Aorta (tissue), 5 donors: Measurements from ENCODE around the gene ZIC1. TPM values are rescaled to one million over a fixed set of nuclear protein-coding genes. Genes with fewer than 3 reads are reported as not detected.

ENCODE experiments used
- ATAC-seq: fragments of 200-7000 bp; cut with Tn5 transposase; one replicate; pipeline ENCODE4 v1.9.1; 2022; ENCODE audit warnings: moderate library complexity; ENCODE audit not compliant: low FRiP score
- DNase-seq, 2 donors: peaks; one replicate each; pipeline ENCODE4 v3.0.0-alpha.2; 2020
- H3K27ac ChIP-seq, 2 donors: one replicate each; pipeline ENCODE4 v1.5.1; 2013; ENCODE audit warnings: low read length in 2 of 2, mild to moderate bottlenecking in 2 of 2, moderate library complexity in 2 of 2, control low read depth in 1 of 2, inconsistent platforms in 1 of 2, low read depth in 1 of 2
- H3K27me3 ChIP-seq, 2 donors: one replicate each; pipeline ENCODE4 v1.6.1; 2013; ENCODE audit warnings: control low read depth in 1 of 2, low read length in 1 of 2, mild to moderate bottlenecking in 1 of 2, moderate library complexity in 1 of 2; ENCODE audit not compliant: insufficient read depth in 2 of 2, control insufficient read depth in 1 of 2
- H3K36me3 ChIP-seq, 2 donors: one replicate each; pipeline ENCODE4 v1.6.1; 2013; ENCODE audit warnings: control low read depth in 1 of 2, low read length in 1 of 2, mild to moderate bottlenecking in 1 of 2; ENCODE audit not compliant: insufficient read depth in 2 of 2, control insufficient read depth in 1 of 2
- H3K4me1 ChIP-seq, 2 donors: one replicate each; pipeline ENCODE4 v1.6.1; 2013; ENCODE audit warnings: low read length in 2 of 2, control low read depth in 1 of 2, mild to moderate bottlenecking in 1 of 2, moderate library complexity in 1 of 2; ENCODE audit not compliant: insufficient read depth in 2 of 2, control insufficient read depth in 1 of 2
- H3K4me3 ChIP-seq, 2 donors: one replicate each; pipeline ENCODE4 v1.5.1; 2013; ENCODE audit warnings: low read length in 2 of 2, control low read depth in 1 of 2, mild to moderate bottlenecking in 1 of 2
- H3K9me3 ChIP-seq: one replicate; pipeline ENCODE4 v1.6.1; 2013; ENCODE audit warnings: mild to moderate bottlenecking, low read length; ENCODE audit not compliant: control insufficient read depth
- WGBS, 2 donors: extraction: QIAGEN DNeasy Blood & Tissue Kit; methylation state at CpG; one replicate each; pipeline ENCODE4 v1.1.7; 2013; 5-methylcytosine and 5-hydroxymethylcytosine counted together
- intact Hi-C, 2 donors: fragments of 100-400 bp; cut with DNase I; formaldehyde crosslinking; loops; one replicate each; pipeline versions ENCODE4 v1.14.2 to v1.15.0; 2022
- polyA plus RNA-seq, 2 donors: library from polyadenylated mRNA; stranded (reverse); fragments of 200-250 nt; gene quantifications; one replicate each; pipeline ENCODE4 v1.2.3, GENCODE V29; 2013
- total RNA-seq, 2 donors: library from RNA; stranded (reverse); fragmentation: NEBNext Ultra II Directional; extraction: Animal tissue kit (Norgen Biotek cat#: 25700); gene quantifications; one replicate each; pipeline ENCODE4 v1.2.1, GENCODE V29; 2021
- donor health status: healthy with polysubstance abuse.
- donor health status: Bipolar disorder and iron deficiency.
- donor health status: DM: no; HTN: no; CAD: no.
- donor health status: DM: no; HTN: no; CAD: no.
- donor health status: DM: yes; HTN: yes; CAD: no.

The ZIC1 gene
- total and polyA plus RNA-seq, 4 donors = 0.99 to 2.7 (median 2.0) TPM

DNA sequence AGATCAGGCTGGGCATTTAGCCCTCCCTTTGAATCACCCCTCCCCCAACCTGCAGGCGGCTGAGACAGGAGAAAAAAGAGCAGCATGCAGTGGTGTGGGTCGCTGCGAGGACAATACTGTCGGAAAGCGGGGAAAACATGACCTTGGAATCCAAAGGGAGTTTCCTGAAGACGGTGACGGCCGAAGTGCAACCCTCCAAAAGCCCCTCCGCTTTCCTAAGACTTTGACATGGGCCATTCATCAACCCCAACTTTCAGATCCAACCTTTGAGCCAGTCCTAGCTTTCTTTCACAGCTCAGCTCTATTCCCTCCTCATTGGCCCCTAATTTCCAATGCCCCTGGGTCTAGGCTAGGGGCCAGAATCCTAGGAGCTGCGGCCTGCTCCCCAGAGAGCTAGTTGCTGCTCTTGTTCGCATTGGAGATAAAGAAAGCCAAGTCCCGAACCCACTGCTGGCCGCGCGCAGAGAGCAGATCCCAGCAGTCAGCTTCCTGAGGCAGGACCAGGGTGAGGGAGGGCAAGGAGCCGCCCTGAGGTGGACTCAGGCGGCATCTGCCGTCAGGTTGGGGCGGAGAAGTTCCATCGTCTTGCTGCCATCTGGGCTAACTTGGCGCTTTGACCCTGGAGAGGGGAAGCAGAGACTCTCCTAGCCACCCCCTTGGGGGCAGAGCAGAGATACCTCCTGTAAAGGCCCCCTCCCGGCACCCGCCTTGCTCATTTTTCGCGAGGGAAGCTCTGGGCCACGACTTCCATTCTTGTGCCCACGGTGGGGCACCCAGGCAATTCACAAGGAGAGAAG lies 3.7 kb upstream of the ZIC1 start:
- Histone ChIP-seq H3K27me3 (peaks cover 0 to 5% of the 10 kb centered on the region in 2 donors), H3K4me3 (no peak overlapping the region), H3K27ac (no peak overlapping the region), H3K9me3 (no peaks in the 10 kb centered on the region), H3K4me1 (no peaks in the 10 kb centered on the region), H3K36me3 (no peaks in the 10 kb centered on the region)
- ATAC-seq (no peak), DNase-seq (no peak)
- 14 to 29% methylated on average over 27 of the region's 27 CpGs for WGBS, 2 donors
- intact Hi-C loops = no loop called here

DNA sequence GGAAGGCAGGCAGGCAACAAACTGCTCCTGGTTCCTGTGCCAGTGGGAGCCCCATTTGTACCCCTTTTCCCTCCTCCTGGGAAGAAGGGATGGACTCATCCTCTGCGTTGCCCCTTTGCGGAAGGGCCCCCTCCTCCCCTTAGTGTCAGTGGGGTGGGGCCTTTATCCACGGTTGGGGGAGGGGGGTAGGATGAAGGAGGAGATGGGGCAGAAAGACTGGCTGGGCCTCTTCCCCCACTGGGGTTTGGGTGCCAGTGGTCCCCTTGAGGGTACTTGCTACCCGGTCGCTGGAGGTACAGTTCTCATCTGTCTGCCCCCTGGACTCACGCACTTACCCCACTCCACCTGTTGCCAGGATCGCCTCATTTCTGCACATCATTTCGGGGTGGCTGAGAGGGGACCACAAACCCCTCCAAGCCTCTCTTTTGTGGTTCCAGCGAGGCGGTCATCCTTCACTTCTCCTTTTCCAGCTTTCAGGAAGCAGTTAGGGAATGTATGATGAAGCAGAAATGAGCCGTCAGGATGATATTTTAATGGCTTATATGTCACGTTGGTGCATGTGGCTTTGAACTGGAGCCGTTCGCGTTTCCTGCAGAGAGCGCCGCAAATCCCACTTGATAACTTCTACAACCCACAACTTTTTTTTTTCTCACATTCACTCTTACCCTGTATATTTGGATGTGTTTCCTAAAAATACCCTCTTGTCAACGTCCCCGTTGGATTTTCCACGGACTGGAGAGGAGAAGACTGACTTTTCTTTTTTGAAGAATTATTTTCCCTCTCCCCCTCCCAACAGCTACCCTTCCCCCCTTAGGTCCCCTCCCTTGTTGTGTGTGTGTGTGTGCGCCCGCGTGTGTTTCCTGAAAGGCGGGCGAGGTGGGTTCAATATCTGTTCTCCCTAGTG lies 2.9 kb upstream of the ZIC1 start, which contains the start of gene ZIC4:
TSS of gene ZIC4 (minus strand) at position 516 of the 904 bp plus-strand sequence. CDS start 3,746 bp downstream, outside the sequence.
- H3K9me3 ChIP-seq = no peaks in the 10 kb centered on the region
- H3K27me3 ChIP-seq = peaks cover 0 to 5% of the 10 kb centered on the region in 2 donors
- H3K4me1 ChIP-seq = no peaks in the 10 kb centered on the region
- intact Hi-C loops = no loop called here
- no peak within 1 kb of the TSS for H3K27ac ChIP-seq
- no peak within 1 kb of the TSS for H3K4me3 ChIP-seq
- WGBS, 2 donors = 14% methylated on average over 24 to 25 of the region's 25 CpGs
- DNase-seq (no peak), ATAC-seq (no peak)
- no peaks in the 10 kb centered on the region for H3K36me3 ChIP-seq

DNA sequence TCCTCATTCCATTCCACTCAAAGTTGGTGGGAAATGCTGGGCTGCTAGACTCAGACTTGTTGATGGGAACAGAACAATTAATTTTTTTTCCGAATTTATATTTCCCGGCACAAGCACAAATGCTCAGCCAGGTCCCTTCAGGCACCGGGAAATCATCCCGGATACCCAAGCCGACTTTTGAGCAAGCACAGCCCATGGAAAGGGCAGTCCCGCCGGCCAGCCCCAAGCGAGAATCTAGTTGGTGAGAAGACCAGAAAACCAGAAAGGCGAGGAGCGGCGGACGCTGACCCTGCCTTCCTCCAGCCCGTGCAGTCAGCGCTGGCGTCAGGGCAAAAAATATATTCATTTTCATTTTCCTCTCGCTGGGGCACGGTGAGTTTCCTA lies 2.1 kb upstream of the ZIC1 start:
- peaks cover 1% of the 10 kb centered on the region for H3K9me3 ChIP-seq
- no peaks in the 10 kb centered on the region for H3K4me1 ChIP-seq
- H3K4me3 ChIP-seq = no peak overlapping the region
- H3K36me3 ChIP-seq = no peaks in the 10 kb centered on the region
- H3K27ac ChIP-seq = no peak overlapping the region
- H3K27me3 ChIP-seq = peaks cover 0 to 5% of the 10 kb centered on the region in 2 donors
- WGBS, 2 donors = 16 to 17% methylated on average over 17 of the region's 17 CpGs
- DNase-seq (no peak), ATAC-seq (no peak)
- intact Hi-C loops = no loop called here

DNA sequence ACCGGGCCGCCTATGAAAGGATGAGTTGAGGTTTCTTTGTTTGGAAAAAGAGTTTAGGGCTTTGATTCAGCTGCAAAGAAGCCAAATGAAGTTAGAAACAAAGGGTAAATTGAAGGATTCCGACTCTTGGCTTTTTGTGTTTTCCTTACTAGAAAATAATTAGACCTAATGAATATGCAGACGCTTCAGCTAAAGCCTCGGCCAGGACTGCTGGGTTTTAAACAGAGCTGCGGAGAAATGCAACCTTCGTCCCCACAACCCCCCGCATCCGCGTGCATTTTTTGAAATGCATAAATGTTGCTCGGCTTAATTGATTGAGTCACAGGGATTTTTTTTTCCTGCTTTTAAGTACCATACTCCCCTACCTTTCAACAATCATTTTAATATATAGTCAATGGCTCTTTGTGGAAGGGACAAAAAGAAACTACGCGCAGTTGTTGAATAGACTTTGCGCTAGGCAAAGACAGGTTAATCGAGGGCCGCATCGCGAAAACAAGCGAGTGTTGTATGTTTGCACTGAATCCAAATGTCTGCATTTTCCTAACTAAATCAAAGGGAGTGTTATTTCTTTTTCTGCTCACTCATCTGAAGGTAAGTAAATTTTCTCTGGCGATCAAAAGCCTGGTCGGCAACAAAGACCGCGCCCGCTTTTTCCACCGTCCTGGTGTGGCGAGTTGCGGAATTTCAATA lies 1.5 kb upstream of the ZIC1 start:
- Histone ChIP-seq H3K27me3 (peaks cover 0 to 5% of the 10 kb centered on the region in 2 donors), H3K9me3 (peaks cover 4% of the 10 kb centered on the region), H3K4me3 (no peak overlapping the region), H3K36me3 (no peaks in the 10 kb centered on the region), H3K4me1 (no peaks in the 10 kb centered on the region), H3K27ac (no peak overlapping the region)
- no peak for ATAC-seq
- no peak for DNase-seq
- 19 to 21% methylated on average over 27 of the region's 27 CpGs for WGBS, 2 donors
- intact Hi-C loops = no loop called here

DNA sequence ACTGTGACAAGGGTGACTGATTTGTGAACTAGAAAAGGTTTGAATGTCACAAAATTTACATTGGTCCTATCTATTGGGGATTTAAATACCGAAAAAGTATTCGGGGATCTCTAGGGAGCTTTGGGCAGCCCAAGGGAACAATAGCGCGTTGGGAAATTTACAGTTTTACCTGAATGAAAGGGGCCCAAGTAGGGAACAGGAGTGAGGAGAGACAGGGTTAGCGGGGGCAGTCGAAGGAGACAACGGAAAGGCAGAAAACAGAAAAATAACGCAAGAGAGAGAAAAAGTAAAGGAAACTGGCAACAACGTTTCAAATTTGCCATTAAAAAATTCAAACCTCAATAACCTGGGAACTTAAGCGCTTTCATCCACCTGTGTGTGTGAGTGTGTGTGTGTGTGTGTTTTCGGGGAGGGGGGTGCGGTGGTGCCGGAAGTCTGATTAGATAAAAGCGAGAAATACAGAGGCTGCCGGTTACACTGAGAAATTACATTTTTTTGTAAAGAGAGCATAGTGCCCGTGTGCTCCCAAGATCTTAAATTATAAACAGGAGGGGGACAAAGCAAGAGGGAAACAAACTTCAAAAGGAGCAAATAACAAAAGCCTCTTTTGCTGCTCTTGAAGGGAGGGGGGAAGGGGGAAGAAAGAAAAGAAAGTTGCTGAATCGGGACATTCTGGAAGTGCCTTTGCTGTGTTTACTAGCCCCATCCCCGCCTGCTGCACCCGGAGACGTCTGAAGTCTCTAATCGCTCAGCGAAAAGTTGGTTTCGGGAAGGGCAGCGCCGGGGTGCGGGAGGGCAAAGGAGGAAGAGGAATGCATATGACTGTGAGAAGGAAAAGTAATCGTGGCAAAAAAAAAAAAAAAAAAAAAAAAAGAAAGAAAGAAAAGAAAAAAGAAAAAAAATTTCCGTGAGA lies 721 bp upstream of the ZIC1 start:
- no peaks in the 10 kb centered on the region for H3K4me1 ChIP-seq
- H3K9me3 ChIP-seq = peaks cover 4% of the 10 kb centered on the region
- 13 to 21% methylated on average over 28 of the region's 28 CpGs for WGBS, 2 donors
- no peak overlapping the region for H3K4me3 ChIP-seq
- peaks cover 0 to 5% of the 10 kb centered on the region in 2 donors for H3K27me3 ChIP-seq
- no peak overlapping the region for H3K27ac ChIP-seq
- no peaks in the 10 kb centered on the region for H3K36me3 ChIP-seq
- intact Hi-C loops = no loop called here
- no peak for ATAC-seq
- DNase-seq = no peak

DNA sequence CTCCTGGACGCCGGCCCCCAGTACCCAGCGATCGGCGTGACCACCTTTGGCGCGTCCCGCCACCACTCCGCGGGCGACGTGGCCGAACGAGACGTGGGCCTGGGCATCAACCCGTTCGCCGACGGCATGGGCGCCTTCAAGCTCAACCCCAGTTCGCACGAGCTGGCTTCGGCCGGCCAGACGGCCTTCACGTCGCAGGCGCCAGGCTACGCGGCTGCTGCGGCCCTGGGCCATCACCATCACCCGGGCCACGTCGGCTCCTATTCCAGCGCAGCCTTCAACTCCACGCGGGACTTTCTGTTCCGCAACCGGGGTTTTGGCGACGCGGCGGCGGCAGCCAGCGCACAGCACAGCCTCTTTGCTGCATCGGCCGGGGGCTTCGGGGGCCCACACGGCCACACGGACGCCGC lies 956 bp downstream of the ZIC1 start:
- Histone ChIP-seq H3K27me3 (no peaks in the 10 kb centered on the region), H3K4me1 (no peaks in the 10 kb centered on the region), H3K4me3 (peak overlapping the region in 1 of 2 donors; percentile 15), H3K9me3 (peaks cover 4% of the 10 kb centered on the region), H3K36me3 (no peaks in the 10 kb centered on the region), H3K27ac (no peak overlapping the region)
- intact Hi-C loops = no loop called here
- 4 to 5% methylated on average over 52 of the region's 52 CpGs for WGBS, 2 donors
- ATAC-seq = peak; percentile 47
- DNase-seq = peak in 1 of 2 donors; percentile 36

DNA sequence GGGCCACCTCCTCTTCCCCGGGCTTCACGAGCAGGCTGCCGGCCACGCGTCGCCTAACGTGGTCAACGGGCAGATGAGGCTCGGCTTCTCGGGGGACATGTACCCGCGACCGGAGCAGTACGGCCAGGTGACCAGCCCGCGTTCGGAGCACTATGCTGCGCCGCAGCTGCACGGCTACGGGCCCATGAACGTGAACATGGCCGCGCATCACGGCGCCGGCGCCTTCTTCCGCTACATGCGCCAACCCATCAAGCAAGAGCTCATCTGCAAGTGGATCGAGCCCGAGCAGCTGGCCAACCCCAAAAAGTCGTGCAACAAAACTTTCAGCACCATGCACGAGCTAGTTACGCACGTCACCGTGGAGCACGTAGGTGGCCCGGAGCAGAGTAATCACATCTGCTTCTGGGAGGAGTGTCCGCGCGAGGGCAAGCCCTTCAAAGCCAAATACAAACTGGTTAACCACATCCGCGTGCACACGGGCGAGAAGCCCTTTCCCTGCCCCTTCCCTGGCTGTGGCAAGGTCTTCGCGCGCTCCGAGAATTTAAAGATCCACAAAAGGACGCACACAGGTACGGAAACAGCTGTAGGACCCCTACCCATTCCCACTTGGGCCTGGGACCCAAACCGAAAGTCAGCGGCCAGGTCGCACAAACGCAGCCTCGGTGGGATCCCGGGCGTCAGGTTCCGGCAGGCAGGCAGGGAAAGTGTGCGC lies 1.5 kb downstream of the ZIC1 start:
- Histone ChIP-seq H3K4me1 (no peaks in the 10 kb centered on the region), H3K36me3 (no peaks in the 10 kb centered on the region), H3K9me3 (peaks cover 6% of the 10 kb centered on the region), H3K27ac (no peak overlapping the region), H3K4me3 (peak overlapping the region in 1 of 2 donors; percentile 15), H3K27me3 (no peaks in the 10 kb centered on the region)
- peak; percentile 42 for ATAC-seq
- no peak for DNase-seq
- intact Hi-C loops = no loop called here
- whole genome bisulfite sequencing, 2 donors = 4% methylated on average over 54 to 61 of the region's 61 CpGs
